GM12878 (cell line): ENCODE data around the gene TRIM32. TPM values are rescaled to one million over a fixed set of nuclear protein-coding genes. Genes with fewer than 3 reads are reported as not detected.

Experiments used
- ATAC-seq: fragments of 200-7000 bp; cut with Tn5 transposase; 3 replicates; pipeline ENCODE4 v1.9.1; 2020; ENCODE audit warnings: mild to moderate bottlenecking, moderate library complexity
- BruUV-seq: library from RNA; stranded (reverse); fragments of 400-500 nt; replicated peaks from 2 replicates; lab custom pipeline; 2021; lab: Mats Ljungman, UMichigan
- CTCF ChIA-PET: fragments of 300-600 bp; sonication (Branson Sonifier 250); formaldehyde crosslinking; extraction: SDS; loops from one replicate; lab custom pipeline; 2021; ENCODE audit warnings: inconsistent platforms; lab: Yijun Ruan, JAX
- POLR2A ChIA-PET: fragments of 350-600 bp; formaldehyde crosslinking; extraction: SDS; loops from one replicate; lab custom pipeline; 2021; ENCODE audit warnings: inconsistent platforms; lab: Charles Lee
- RAD21 ChIA-PET: fragments of 300-600 bp; sonication (Branson Sonifier 250); formaldehyde crosslinking; loops from one replicate; lab custom pipeline; 2023; ENCODE audit warnings: antibody characterized with exemption; ENCODE audit not compliant: unreplicated experiment; lab: Charles Lee
- SMC1A ChIA-PET: fragments of 300-600 bp; sonication (Branson Sonifier 250); formaldehyde crosslinking; loops from one replicate; lab custom pipeline; 2023; ENCODE audit not compliant: unreplicated experiment, uncharacterized antibody; lab: Charles Lee
- DNase-seq: peaks from one replicate; pipeline ENCODE4 v3.0.0-alpha.2; 2011; ENCODE audit warnings: low read depth, low spot score
- FAIRE-seq: peaks from 3 replicates; lab custom pipeline; 2011; peaks lifted over from hg19 to GRCh38; lab: Jason Lieb, UNC
- H2AFZ ChIP-seq: 2 replicates; pipeline ENCODE4 v1.6.0; 2011; ENCODE audit warnings: low read depth, low read length, control low read depth; ENCODE audit not compliant: control insufficient read depth
- H3K27ac ChIP-seq: 2 replicates; pipeline ENCODE4 v1.5.1; 2011; ENCODE audit warnings: control low read depth; ENCODE audit not compliant: control insufficient read depth, insufficient read depth
- H3K27me3 ChIP-seq, 2 experiments: replicated peaks in 1 of 2; 2 replicates each; pipeline versions ENCODE4 v1.6.0 to v1.6.1; 2011; ENCODE audit warnings: low read length in 1 of 2; ENCODE audit not compliant: control insufficient read depth in 2 of 2, insufficient read depth in 2 of 2
- H3K36me3 ChIP-seq, 2 experiments: 2 replicates each; pipeline ENCODE4 v1.5.1; 2011; ENCODE audit warnings: low read length in 1 of 2; ENCODE audit not compliant: control insufficient read depth in 2 of 2, insufficient read depth in 2 of 2
- H3K4me1 ChIP-seq: 2 replicates; pipeline ENCODE4 v1.6.1; 2011; ENCODE audit warnings: mild to moderate bottlenecking, low read length, moderate library complexity, mixed read lengths; ENCODE audit not compliant: control insufficient read depth, insufficient read depth
- H3K4me2 ChIP-seq: 2 replicates; pipeline ENCODE4 v1.6.0; 2011; ENCODE audit warnings: control low read depth; ENCODE audit not compliant: control insufficient read depth, insufficient read depth
- H3K4me3 ChIP-seq: fragments of 200-600 bp; sonication (generic); 2 replicates; pipeline ENCODE4 v1.5.1; 2016
- H3K79me2 ChIP-seq: 2 replicates; pipeline ENCODE4 v1.6.0; 2011; ENCODE audit warnings: low read length; ENCODE audit not compliant: control insufficient read depth, insufficient read depth
- H3K9ac ChIP-seq: 2 replicates; pipeline ENCODE4 v1.8.0; 2011; ENCODE audit warnings: low read length, control low read depth, mixed read lengths; ENCODE audit not compliant: control insufficient read depth, insufficient read depth
- H3K9me3 ChIP-seq: replicated peaks from 3 replicates; pipeline ENCODE4 v1.5.1; 2011; ENCODE audit warnings: mild to moderate bottlenecking, low read length; ENCODE audit not compliant: control insufficient read depth, insufficient read depth
- H4K20me1 ChIP-seq: 2 replicates; pipeline ENCODE4 v1.6.0; 2011; ENCODE audit not compliant: control insufficient read depth, insufficient read depth
- BCL11A ChIP-seq: IDR thresholded peaks from 2 replicates; pipeline ENCODE4 v1.6.1; 2011; ENCODE audit warnings: low read depth, low read length
- CBFB ChIP-seq: IDR thresholded peaks from 2 replicates; pipeline ENCODE4 v1.6.1; 2016; ENCODE audit warnings: antibody characterized with exemption, low read depth
- CBX3 ChIP-seq: fragments of 200-600 bp; sonication (generic); IDR thresholded peaks from 2 replicates; pipeline ENCODE4 v1.6.1; 2016; ENCODE audit warnings: low read depth, borderline replicate concordance
- CHD2 ChIP-seq: IDR thresholded peaks from 2 replicates; pipeline ENCODE4 v1.6.1; 2011; ENCODE audit warnings: low read depth, low read length, improper control_type of control experiment, borderline replicate concordance
- CHD4 ChIP-seq: fragments of 200-600 bp; sonication (generic); IDR thresholded peaks from 2 replicates; pipeline ENCODE4 v1.6.1; 2016; ENCODE audit warnings: mild to moderate bottlenecking
- FOXK2 ChIP-seq: fragments of 450-650 bp; IDR thresholded peaks from 2 replicates; pipeline ENCODE4 v1.6.1; 2017; ENCODE audit warnings: mild to moderate bottlenecking, moderate library complexity
- MXI1 ChIP-seq: fragments of 150-350 bp; IDR thresholded peaks from 2 replicates; pipeline ENCODE4 v1.6.1; 2011; ENCODE audit warnings: low read depth, mild to moderate bottlenecking, inconsistent platforms, low read length, improper control_type of control experiment
- NFYA ChIP-seq: IDR thresholded peaks from 2 replicates; pipeline ENCODE4 v1.6.1; 2011; ENCODE audit warnings: low read depth, mild to moderate bottlenecking, low read length, improper control_type of control experiment, borderline replicate concordance
- NR2C2 ChIP-seq: IDR thresholded peaks from 2 replicates; pipeline ENCODE4 v1.6.1; 2011; ENCODE audit warnings: borderline replicate concordance, low read depth; ENCODE audit not compliant: control insufficient read depth, insufficient read length
- POLR2AphosphoS2 ChIP-seq: IDR thresholded peaks from 2 replicates; pipeline ENCODE4 v1.6.1; 2011; ENCODE audit warnings: low read depth, mild to moderate bottlenecking, low read length, improper control_type of control experiment, moderate library complexity
- RELA ChIP-seq: fragments of 450-650 bp; IDR thresholded peaks from 2 replicates; pipeline ENCODE4 v1.8.0; 2014; ENCODE audit warnings: borderline replicate concordance; ENCODE audit not compliant: partially characterized antibody
- STAT1 ChIP-seq: fragments of 450-650 bp; conservative IDR thresholded peaks from 2 replicates; pipeline ENCODE4 v1.6.1; 2014; ENCODE audit warnings: antibody characterized with exemption, mild to moderate bottlenecking
- ZNF207 ChIP-seq: fragments of 450-650 bp; IDR thresholded peaks from 2 replicates; pipeline ENCODE4 v1.6.1; 2014; ENCODE audit warnings: antibody characterized with exemption, mild to moderate bottlenecking, borderline replicate concordance
- ZSCAN29 ChIP-seq: fragments of 450-650 bp; IDR thresholded peaks from 2 replicates; pipeline ENCODE4 v1.6.1; 2017; ENCODE audit warnings: mild to moderate bottlenecking, moderate library complexity
- WGBS: methylation state at CpG from one replicate; pipeline ENCODE4 v1.1.6; 2016; ENCODE audit warnings: low lambda C conversion rate; ENCODE audit not compliant: insufficient replicate concordance, insufficient coverage; ENCODE audit errors: missing lambda C conversion rate; 5-methylcytosine and 5-hydroxymethylcytosine counted together
- in situ Hi-C: fragments of 300-500 bp; cut with MboI; formaldehyde crosslinking; loops from 9 replicates; pipeline ENCODE4 v1.14.3; 2018; ENCODE audit warnings: mixed read lengths
- intact Hi-C: fragments of 100-400 bp; cut with micrococcal nuclease; formaldehyde crosslinking; loops from one replicate; pipeline ENCODE4 v1.14.2; 2022; ENCODE audit not compliant: unreplicated experiment
- polyA plus RNA-seq, 11 experiments: library from polyadenylated mRNA; depleted of rRNA in 4 of 11; unstranded in 6 of 11; stranded (reverse) in 5 of 11; fragments of >200 nt; fragmentation: Nextera tagmentation in 4 of 11; fragmentation: Illumina TruSeq in 1 of 11; extraction: Ambion mirVana in 4 of 11; extraction: Trizol in 1 of 11; gene quantifications; 1 replicate in 1 of 11; 2 replicates in 10 of 11; pipeline versions ENCODE4 v1.2.1 to v1.2.3, GENCODE V29; 2011 to 2016; ENCODE audit warnings: inconsistent platforms in 2 of 11, missing spikeins in 2 of 11, low read depth in 1 of 11
- total RNA-seq, 4 experiments: library from RNA; depleted of rRNA in 3 of 4; stranded (reverse); fragments of >200 nt in 3 of 4; fragmentation: Illumina TruSeq in 1 of 4; extraction: Trizol in 1 of 4; gene quantifications; 2 replicates each; pipeline versions ENCODE4 v1.2.1 to v1.2.3, GENCODE V29; 2013 to 2021
- TF ChIP-seq, protein P1 (sequence below): fragments of 450-650 bp; IDR thresholded peaks from 2 replicates; pipeline ENCODE4 v1.6.1; 2017; ENCODE audit warnings: mild to moderate bottlenecking

The TRIM32 gene
- total and polyA plus RNA-seq, 10 of the 15 experiments (the other 5 are each of a cell fraction or from before 2014, with no cell fraction given), result 7.1 to 23.8 (median 12.2) TPM

DNA sequence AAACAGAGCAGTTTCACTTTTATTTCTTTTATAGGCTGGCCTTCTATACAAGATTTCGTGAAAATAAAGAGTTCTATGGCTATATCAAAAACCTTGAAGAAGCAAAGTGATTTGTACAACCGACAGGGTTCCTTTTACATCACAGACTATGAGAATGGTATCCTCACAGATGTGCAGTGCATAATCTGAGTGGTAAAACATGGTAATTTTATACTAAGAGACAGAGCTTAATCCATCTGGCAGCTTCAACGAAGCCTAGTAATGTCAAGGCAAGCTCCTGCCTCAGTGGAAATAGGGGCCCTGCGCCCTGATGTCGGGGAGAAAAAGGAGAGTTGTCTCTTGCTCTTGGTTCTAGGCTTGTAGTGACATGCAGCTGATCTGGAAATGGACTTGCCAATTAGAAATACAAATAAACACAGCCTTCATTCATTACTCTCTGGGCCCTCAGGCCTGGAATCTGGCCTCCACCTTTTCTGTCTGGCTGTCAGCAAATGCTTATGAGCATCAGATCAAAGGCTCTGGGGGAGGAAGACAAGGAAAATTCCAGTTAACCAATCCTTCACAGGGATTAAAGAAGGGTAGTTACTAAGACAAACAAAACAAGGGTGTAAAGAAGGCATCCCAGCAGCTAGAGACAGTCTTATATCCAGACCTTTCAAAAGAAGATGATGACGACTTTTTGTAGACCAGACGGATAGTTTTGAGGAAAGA, 33.6 kb upstream of the TRIM32 start (continued):
- TF ChIP-seq STAT1 (no peak), CBX3 (no peak), ZSCAN29 (no peak), BCL11A (no peak), CBFB (no peak), ZNF207 (no peak), NFYA (no peak), NR2C2 (no peak), FOXK2 (no peak), MXI1 (no peak)
- TF ChIP-seq, protein P1, sequence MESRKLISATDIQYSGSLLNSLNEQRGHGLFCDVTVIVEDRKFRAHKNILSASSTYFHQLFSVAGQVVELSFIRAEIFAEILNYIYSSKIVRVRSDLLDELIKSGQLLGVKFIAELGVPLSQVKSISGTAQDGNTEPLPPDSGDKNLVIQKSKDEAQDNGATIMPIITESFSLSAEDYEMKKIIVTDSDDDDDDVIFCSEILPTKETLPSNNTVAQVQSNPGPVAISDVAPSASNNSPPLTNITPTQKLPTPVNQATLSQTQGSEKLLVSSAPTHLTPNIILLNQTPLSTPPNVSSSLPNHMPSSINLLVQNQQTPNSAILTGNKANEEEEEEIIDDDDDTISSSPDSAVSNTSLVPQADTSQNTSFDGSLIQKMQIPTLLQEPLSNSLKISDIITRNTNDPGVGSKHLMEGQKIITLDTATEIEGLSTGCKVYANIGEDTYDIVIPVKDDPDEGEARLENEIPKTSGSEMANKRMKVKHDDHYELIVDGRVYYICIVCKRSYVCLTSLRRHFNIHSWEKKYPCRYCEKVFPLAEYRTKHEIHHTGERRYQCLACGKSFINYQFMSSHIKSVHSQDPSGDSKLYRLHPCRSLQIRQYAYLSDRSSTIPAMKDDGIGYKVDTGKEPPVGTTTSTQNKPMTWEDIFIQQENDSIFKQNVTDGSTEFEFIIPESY, result no peak

DNA sequence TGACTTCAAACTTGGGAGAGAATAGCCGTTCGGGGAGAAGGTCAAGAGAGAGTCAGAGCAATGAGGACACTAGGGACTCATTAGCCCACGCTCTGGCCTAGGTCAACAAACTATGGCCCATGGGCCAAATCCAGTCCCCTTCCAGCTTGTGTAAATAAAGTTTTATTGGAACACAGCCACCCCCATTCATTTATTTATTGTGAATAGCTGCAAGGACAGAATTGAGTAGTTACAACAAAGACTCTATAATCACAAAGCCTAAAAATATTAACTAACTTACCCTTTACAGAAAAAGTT, 33.1 kb upstream of the TRIM32 start:
- ATAC-seq, result no peak
- H3K4me1 ChIP-seq, result no peaks in the 10 kb centered on the region
- no TSS peak for BruUV-seq
- in situ Hi-C loops (loop anchor here (5.0 kb wide), 1 partner anchor 502 kb away; the partner anchor contains the start of gene PAPPA), intact Hi-C loops (no loop called here)
- 0 out of 4 replicates have a peak, but pooled peaks cover 0 to 4% of the 10 kb centered on the region in 2 experiments for H3K36me3 ChIP-seq
- H3K79me2 ChIP-seq, result no peaks in the 10 kb centered on the region
- SMC1A ChIA-PET, result no interaction called here
- POLR2A ChIA-PET, result no interaction called here
- no peak for TF ChIP-seq CHD4
- no peak for TF ChIP-seq POLR2AphosphoS2
- TF ChIP-seq RELA, result no peak
- TF ChIP-seq CHD2, result no peak
- RAD21 ChIA-PET, result no interaction called here
- no peak overlapping the region for H3K4me2 ChIP-seq
- no peak overlapping the region for H2AFZ ChIP-seq
- CTCF ChIA-PET, result interaction anchor here (1.4 kb wide), 1 partner anchor 1061 kb away, joined by 6 read pairs; no protein-coding TSS in a partner anchor
- no peaks in the 10 kb centered on the region for H3K9me3 ChIP-seq
- DNase-seq, result no peak
- WGBS, result 91% methylated on average over 3 of the region's 3 CpGs
- FAIRE-seq, result no peak
- no peak overlapping the region for H3K27ac ChIP-seq
- no peak overlapping the region for H3K9ac ChIP-seq
- no peaks in the 10 kb centered on the region for H4K20me1 ChIP-seq
- H3K27me3 ChIP-seq, result no peaks in the 10 kb centered on the region
- no peak overlapping the region for H3K4me3 ChIP-seq
